ENCODE measurements around the gene KIF19. TPM values are rescaled to one million over a fixed set of nuclear protein-coding genes. Genes with fewer than 3 reads are reported as not detected.

Gene KIF19
- total RNA-seq, 2 experiments from 2014 or later: 0.37 TPM

GRCh38 chr17:74369221-74369620 lies 43.2 kb downstream of the KIF19 start:
- ATAC-seq: peak; percentile 67
- H3K27ac Mint-ChIP-seq: no peak overlapping the region
- H3K36me3 Mint-ChIP-seq (ENCODE audit: low read depth): no peaks in the 10 kb centered on the region
- no peak overlapping the region for H3K4me3 Mint-ChIP-seq
- H3K9me3 Mint-ChIP-seq (ENCODE audit: insufficient read depth): no peaks in the 10 kb centered on the region
- POLR2A ChIA-PET: no interaction called here
- H3K4me1 Mint-ChIP-seq (ENCODE audit: low read depth): peaks cover 15% of the 10 kb centered on the region
- peaks cover 7% of the 10 kb centered on the region for H3K27me3 Mint-ChIP-seq (ENCODE audit: low read depth)
- CTCF ChIA-PET: interaction anchor here (0.7 to 5.7 kb wide), 29 partner anchors 10 to 234 kb away, joined by 3 to 58 read pairs (median 8); no protein-coding TSS in a partner anchor
- DNase-seq: peak; percentile 73

GRCh38 chr17:74369665-74370490 lies 43.9 kb downstream of the KIF19 start:
- no peaks in the 10 kb centered on the region for H3K9me3 Mint-ChIP-seq (ENCODE audit: insufficient read depth)
- H3K4me1 Mint-ChIP-seq (ENCODE audit: low read depth): peaks cover 15% of the 10 kb centered on the region
- POLR2A ChIA-PET: interaction anchor here (0.9 kb wide), 1 partner anchor 23 kb away, joined by 3 read pairs; no protein-coding TSS in a partner anchor
- H3K27me3 Mint-ChIP-seq (ENCODE audit: low read depth): peaks cover 7% of the 10 kb centered on the region
- H3K27ac Mint-ChIP-seq: no peak overlapping the region
- H3K4me3 Mint-ChIP-seq: no peak overlapping the region
- ATAC-seq (no peak), DNase-seq (no peak)
- CTCF ChIA-PET: interaction anchor here (0.8 to 5.7 kb wide), 17 partner anchors 9 to 233 kb away, joined by 3 to 58 read pairs (median 11); no protein-coding TSS in a partner anchor
- H3K36me3 Mint-ChIP-seq (ENCODE audit: low read depth): no peaks in the 10 kb centered on the region

DNA sequence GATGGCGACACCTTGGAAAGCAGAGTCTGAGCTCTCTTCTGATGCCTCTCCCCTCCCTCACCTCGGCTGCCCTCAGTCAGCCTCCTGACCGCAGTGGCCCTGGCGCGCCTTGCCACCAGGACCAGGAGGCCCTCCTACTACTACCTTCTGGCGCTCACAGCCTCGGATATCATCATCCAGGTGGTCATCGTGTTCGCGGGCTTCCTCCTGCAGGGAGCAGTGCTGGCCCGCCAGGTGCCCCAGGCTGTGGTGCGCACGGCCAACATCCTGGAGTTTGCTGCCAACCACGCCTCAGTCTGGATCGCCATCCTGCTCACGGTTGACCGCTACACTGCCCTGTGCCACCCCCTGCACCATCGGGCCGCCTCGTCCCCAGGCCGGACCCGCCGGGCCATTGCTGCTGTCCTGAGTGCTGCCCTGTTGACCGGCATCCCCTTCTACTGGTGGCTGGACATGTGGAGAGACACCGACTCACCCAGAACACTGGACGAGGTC lies 45.7 kb downstream of the KIF19 start:
- CTCF ChIA-PET: no interaction called here
- POLR2A ChIA-PET: no interaction called here
- Mint-ChIP-seq H3K27ac (no peak overlapping the region), H3K9me3 (ENCODE audit: insufficient read depth) (no peaks in the 10 kb centered on the region), H3K36me3 (ENCODE audit: low read depth) (no peaks in the 10 kb centered on the region), H3K4me1 (ENCODE audit: low read depth) (peaks cover 15% of the 10 kb centered on the region), H3K27me3 (ENCODE audit: low read depth) (peaks cover 10% of the 10 kb centered on the region), H3K4me3 (no peak overlapping the region)
- ATAC-seq (no peak), DNase-seq (no peak)

GRCh38 chr17:74372426-74372825 lies 46.4 kb downstream of the KIF19 start:
- peaks cover 15% of the 10 kb centered on the region for H3K4me1 Mint-ChIP-seq (ENCODE audit: low read depth)
- no peaks in the 10 kb centered on the region for H3K36me3 Mint-ChIP-seq (ENCODE audit: low read depth)
- no peak overlapping the region for H3K4me3 Mint-ChIP-seq
- peaks cover 10% of the 10 kb centered on the region for H3K27me3 Mint-ChIP-seq (ENCODE audit: low read depth)
- POLR2A ChIA-PET: no interaction called here
- no peak for DNase-seq
- H3K27ac Mint-ChIP-seq: no peak overlapping the region
- ATAC-seq: no peak
- H3K9me3 Mint-ChIP-seq (ENCODE audit: insufficient read depth): no peaks in the 10 kb centered on the region
- CTCF ChIA-PET: interaction anchor here (0.6 kb wide), 1 partner anchor 601 kb away, joined by 3 read pairs; no protein-coding TSS in a partner anchor

DNA sequence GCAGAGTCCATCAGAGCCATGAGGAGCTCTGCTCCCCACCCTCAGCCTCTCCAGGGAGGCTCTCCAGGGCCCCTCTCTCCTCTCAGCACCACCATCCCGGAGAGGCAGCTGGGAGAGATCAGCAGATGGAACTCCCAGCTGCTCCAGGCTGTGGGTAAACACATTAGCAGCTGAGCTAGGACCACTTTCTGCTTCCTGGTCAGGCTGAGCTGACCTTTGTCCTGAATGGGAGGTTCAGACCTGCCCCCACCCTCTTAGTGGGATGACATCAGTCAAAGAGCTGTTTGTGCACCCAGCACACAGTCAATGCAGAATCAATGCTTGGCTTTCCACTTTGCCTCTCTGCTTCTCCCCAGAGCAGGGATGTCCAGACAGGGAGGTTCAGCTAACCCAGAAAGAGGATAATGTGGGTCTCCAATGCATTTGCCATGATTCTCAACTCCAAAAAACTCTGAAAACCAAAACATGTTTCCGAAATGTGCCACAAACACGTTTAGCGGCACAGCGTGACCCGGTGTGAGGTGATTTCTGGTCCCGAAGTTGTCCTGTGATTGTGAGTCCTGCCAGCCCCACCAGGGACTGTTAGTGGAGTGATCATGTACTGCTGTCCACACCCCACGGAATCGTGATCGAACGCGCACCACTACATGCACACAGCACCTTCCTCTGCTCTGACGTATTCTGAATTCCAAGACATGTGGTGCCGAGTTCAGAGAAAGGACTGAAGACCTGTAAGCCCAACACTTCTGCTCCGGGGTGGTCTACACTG lies 48.0 kb downstream of the KIF19 start:
- Mint-ChIP-seq H3K9me3 (ENCODE audit: insufficient read depth) (no peaks in the 10 kb centered on the region), H3K27ac (no peak overlapping the region), H3K4me1 (ENCODE audit: low read depth) (peaks cover 6% of the 10 kb centered on the region), H3K36me3 (ENCODE audit: low read depth) (no peaks in the 10 kb centered on the region), H3K27me3 (ENCODE audit: low read depth) (peaks cover 8% of the 10 kb centered on the region), H3K4me3 (no peak overlapping the region)
- DNase-seq (no peak), ATAC-seq (no peak)
- ChIA-PET CTCF (interaction anchor here (1.1 kb wide), 1 partner anchor 158 kb away, joined by 4 read pairs; no protein-coding TSS in a partner anchor), POLR2A (no interaction called here)

- H3K36me3 Mint-ChIP-seq (ENCODE audit: low read depth): no peaks in the 10 kb centered on the region
- ChIA-PET CTCF (interaction anchor here (2.2 kb wide), 1 partner anchor 83 kb away, joined by 6 read pairs; no protein-coding TSS in a partner anchor), POLR2A (no interaction called here)
- ATAC-seq (no peak), DNase-seq (no peak)
- peaks cover 6% of the 10 kb centered on the region for H3K4me1 Mint-ChIP-seq (ENCODE audit: low read depth)
- H3K4me3 Mint-ChIP-seq: no peak overlapping the region
- H3K9me3 Mint-ChIP-seq (ENCODE audit: insufficient read depth): no peaks in the 10 kb centered on the region
- no peak overlapping the region for H3K27ac Mint-ChIP-seq
- peaks cover 4% of the 10 kb centered on the region for H3K27me3 Mint-ChIP-seq (ENCODE audit: low read depth)
Measured at GRCh38 chr17:74374858-74375257, 48.8 kb downstream of the KIF19 start.

- Mint-ChIP-seq H3K4me3 (no peak overlapping the region), H3K36me3 (ENCODE audit: low read depth) (no peaks in the 10 kb centered on the region), H3K4me1 (ENCODE audit: low read depth) (peaks cover 13% of the 10 kb centered on the region), H3K27ac (no peak overlapping the region), H3K27me3 (ENCODE audit: low read depth) (peaks cover 8% of the 10 kb centered on the region), H3K9me3 (ENCODE audit: insufficient read depth) (no peaks in the 10 kb centered on the region)
- ATAC-seq (peak; percentile 92), DNase-seq (peak; percentile 92)
- CTCF ChIA-PET: interaction anchor here (0.6 to 4.8 kb wide), 36 partner anchors 11 to 400 kb away, joined by 3 to 68 read pairs (median 5); partner anchors contain the start of genes CD300C, CD300LB, GPR142 and RAB37
- POLR2A ChIA-PET: no interaction called here
Measured at GRCh38 chr17:74379495-74380085, 53.6 kb downstream of the KIF19 start.

DNA sequence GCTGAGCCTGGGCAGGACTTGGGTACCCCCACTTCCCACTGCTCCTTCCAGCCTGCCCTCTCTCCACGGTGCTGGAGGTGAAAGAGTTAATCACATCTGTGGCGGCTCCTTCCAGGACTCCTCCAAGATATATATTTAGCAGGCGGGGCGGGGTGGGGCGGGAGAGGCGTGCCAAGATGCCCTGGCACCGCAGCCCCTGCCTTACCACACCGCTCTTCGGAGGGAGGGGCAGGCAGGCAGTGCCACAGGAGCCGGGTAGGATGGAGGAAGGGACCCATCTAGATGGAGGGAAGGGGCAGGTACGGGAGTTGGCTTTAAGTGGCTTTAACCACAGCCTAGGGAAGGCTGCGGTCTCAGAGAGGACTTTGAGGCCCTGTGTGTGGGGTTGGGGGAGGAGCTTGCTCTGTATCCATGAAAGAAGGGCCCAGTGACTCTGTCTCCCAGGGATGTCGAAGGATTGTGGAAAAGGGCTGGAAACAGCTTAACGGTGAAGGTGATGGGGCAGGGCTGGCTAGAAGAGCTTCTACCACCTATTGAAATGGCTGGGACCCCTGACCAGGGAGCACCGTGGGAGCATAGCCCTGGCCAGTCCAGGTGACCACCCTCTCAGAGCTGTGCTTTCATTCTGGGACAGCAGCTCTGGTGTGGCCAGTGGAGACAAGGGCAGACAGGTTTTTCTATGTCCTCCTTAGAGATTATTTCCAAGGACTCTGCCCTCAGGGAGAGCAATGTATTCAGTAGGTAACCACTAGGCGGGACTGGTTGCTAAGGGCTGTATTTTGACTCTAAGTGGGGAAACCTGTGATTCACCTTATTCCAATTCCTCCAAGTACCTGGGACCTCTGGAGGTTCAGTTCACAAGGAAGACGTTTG lies 54.3 kb downstream of the KIF19 start:
- peaks cover 13% of the 10 kb centered on the region for H3K4me1 Mint-ChIP-seq (ENCODE audit: low read depth)
- no peaks in the 10 kb centered on the region for H3K9me3 Mint-ChIP-seq (ENCODE audit: insufficient read depth)
- ChIA-PET CTCF (interaction anchor here (0.7 to 4.8 kb wide), 11 partner anchors 12 to 176 kb away, joined by 3 to 68 read pairs (median 10); partner anchors contain the start of gene GPR142), POLR2A (interaction anchor here (0.6 to 1.5 kb wide), 2 partner anchors 28 to 77 kb away, joined by 5 to 6 read pairs; no protein-coding TSS in a partner anchor)
- H3K36me3 Mint-ChIP-seq (ENCODE audit: low read depth): no peaks in the 10 kb centered on the region
- DNase-seq (no peak), ATAC-seq (no peak)
- peaks cover 8% of the 10 kb centered on the region for H3K27me3 Mint-ChIP-seq (ENCODE audit: low read depth)
- no peak overlapping the region for H3K27ac Mint-ChIP-seq
- H3K4me3 Mint-ChIP-seq: no peak overlapping the region

DNA sequence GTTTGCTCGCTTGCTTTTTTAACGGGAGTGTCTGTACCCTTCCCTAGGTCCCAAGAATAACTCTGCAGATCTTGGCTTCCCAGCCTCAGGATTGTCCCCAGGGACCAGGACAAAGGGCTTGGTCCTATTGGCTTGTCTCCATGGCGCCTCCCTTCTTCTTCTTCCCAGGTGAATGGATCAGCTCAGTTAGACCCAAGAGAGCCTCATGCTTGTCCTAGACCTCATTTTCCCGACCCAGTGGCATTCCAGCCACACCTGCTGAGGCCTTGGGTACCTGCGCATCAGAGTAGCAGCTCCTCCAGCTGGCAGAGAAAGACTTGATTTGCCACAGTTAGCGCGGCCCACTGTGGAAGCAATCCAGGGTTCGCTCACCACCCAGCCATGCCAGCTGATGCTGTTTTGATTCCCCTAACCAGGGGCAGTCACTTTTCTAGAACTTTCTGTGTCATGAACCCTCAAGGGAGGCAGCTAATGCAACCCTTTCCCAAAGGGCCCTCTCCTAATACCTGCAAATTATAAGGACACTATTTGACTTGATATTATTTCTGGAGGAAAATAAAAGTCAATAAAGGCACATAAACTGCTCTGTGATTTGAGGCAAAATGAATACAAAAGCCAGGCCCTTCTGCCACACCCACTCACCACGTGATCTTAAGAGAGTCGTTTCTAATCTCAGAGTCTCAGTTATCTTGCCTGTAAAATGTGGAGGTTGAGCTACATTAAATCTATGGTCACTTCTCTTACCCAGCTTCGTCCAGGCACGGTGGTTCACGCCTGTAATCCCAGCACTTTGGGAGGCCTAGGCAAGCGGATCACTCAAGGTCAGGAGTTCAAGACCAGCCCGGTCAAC lies 55.2 kb downstream of the KIF19 start:
- no peak overlapping the region for H3K4me3 Mint-ChIP-seq
- H3K27ac Mint-ChIP-seq: no peak overlapping the region
- ChIA-PET CTCF (interaction anchor here (0.7 to 4.8 kb wide), 6 partner anchors 13 to 152 kb away, joined by 3 to 68 read pairs (median 34); partner anchors contain the start of gene GPR142), POLR2A (interaction anchor here (0.6 to 1.5 kb wide), 2 partner anchors 27 to 76 kb away, joined by 5 to 6 read pairs; no protein-coding TSS in a partner anchor)
- H3K27me3 Mint-ChIP-seq (ENCODE audit: low read depth): peaks cover 6% of the 10 kb centered on the region
- ATAC-seq (no peak), DNase-seq (no peak)
- H3K36me3 Mint-ChIP-seq (ENCODE audit: low read depth): no peaks in the 10 kb centered on the region
- no peaks in the 10 kb centered on the region for H3K9me3 Mint-ChIP-seq (ENCODE audit: insufficient read depth)
- peaks cover 13% of the 10 kb centered on the region for H3K4me1 Mint-ChIP-seq (ENCODE audit: low read depth)

DNA sequence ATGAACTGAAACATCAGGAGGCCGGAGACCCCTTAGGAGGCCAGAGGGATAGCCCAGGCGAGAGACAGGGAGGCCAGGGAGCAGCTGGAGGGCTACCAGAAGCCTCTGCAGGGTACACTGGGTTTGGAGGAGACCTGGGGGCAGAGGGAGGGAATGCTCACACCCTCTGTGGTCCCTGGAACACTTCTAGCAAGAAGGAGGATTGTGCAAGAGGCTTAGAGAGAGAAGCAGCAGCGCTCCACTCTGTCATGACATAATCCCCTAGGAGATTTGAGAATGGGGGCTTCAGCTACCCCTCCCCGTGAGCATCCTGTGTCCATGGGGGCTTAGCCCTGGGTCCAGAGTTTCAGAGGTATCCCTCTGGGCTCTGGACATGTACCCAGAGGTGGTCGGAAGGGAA lies 57.1 kb downstream of the KIF19 start:
- no peak overlapping the region for H3K27ac Mint-ChIP-seq

More for the DNA sequence above, 57.1 kb downstream of the KIF19 start:
- Mint-ChIP-seq H3K4me1 (ENCODE audit: low read depth) (peaks cover 13% of the 10 kb centered on the region), H3K27me3 (ENCODE audit: low read depth) (peaks cover 5% of the 10 kb centered on the region), H3K4me3 (no peak overlapping the region), H3K9me3 (ENCODE audit: insufficient read depth) (no peaks in the 10 kb centered on the region), H3K36me3 (ENCODE audit: low read depth) (no peaks in the 10 kb centered on the region)
- POLR2A ChIA-PET: no interaction called here
- DNase-seq (no peak), ATAC-seq (no peak)
- CTCF ChIA-PET: no interaction called here

All from activated CD8-positive, alpha-beta T cell treated with anti-CD3 and anti-CD28 coated beads, Interleukin-2, amount 10 ng/mL, durations not matched to agents 7 days and 5 days (primary cell).